Measurements from ENCODE around the gene RELL1. TPM values are rescaled to one million over a fixed set of nuclear protein-coding genes. Genes with fewer than 3 reads are reported as not detected.

The RELL1 gene
- total and polyA plus RNA-seq, 10 of the 15 experiments (the other 5 are each of a cell fraction or from before 2014, with no cell fraction given), result 0.20 to 10.9 (median 3.9) TPM

DNA sequence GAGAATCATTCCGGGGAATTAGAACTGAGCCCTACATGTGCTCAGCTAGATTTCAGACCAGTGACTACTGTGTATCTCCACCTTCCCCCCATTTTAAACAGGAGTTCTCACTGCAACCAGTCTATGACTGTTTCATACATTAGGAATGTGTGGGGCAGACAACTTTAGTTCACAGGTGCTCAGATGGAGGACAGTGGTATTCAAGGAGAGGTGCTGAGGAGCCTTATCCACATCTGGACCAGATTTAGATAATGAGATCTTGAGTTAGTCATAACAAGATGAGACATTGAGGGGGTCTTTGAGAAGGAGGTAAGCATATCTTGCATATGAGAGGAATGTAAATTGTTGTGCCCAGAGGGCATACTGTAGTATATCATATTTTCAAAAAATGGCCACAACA lies 32.8 kb upstream of the RELL1 start:
- 92% methylated on average over 1 of the region's 1 CpG for WGBS (ENCODE audit: insufficient coverage, insufficient replicate concordance, low lambda C conversion rate, missing lambda C conversion rate)
- no peak overlapping the region for H3K27ac ChIP-seq (ENCODE audit: control insufficient read depth, insufficient read depth)
- H3K4me3 ChIP-seq, result no peak overlapping the region
- intact Hi-C loops (cut with micrococcal nuclease; ENCODE audit: unreplicated experiment), result no loop called here
- in situ Hi-C loops (cut with MboI), result no loop called here
- H2AFZ ChIP-seq (ENCODE audit: control insufficient read depth, low read depth, low read length), result no peak overlapping the region
- no peaks in the 10 kb centered on the region for H4K20me1 ChIP-seq (ENCODE audit: control insufficient read depth, insufficient read depth)
- CTCF ChIA-PET, result no interaction called here
- no peak for TF ChIP-seq NR2C1 (IDR thresholded peaks at IDR 0.05)
- TF ChIP-seq IKZF2 (IDR thresholded peaks at IDR 0.05), result no peak
- no peak for TF ChIP-seq STAT1 (conservative IDR thresholded peaks at IDR 0.05)
- TF ChIP-seq SPI1 (IDR thresholded peaks at IDR 0.05; ENCODE audit: borderline replicate concordance, insufficient read depth, low read depth, low read length), result no peak
- no peak overlapping the region for H3K9ac ChIP-seq (ENCODE audit: control insufficient read depth, insufficient read depth, low read length)
- H3K79me2 ChIP-seq (ENCODE audit: control insufficient read depth, insufficient read depth, low read length), result no peaks in the 10 kb centered on the region
- ATAC-seq (no peak), FAIRE-seq (no peak), DNase-seq (ENCODE audit: low read depth, low spot score) (no peak)
- no peaks in the 10 kb centered on the region for H3K36me3 ChIP-seq (ENCODE audit: control insufficient read depth in 2 of 2, insufficient read depth in 2 of 2, low read length in 1 of 2)
- no TSS peak for BruUV-seq (replicated peaks)
- no peaks in the 10 kb centered on the region for H3K27me3 ChIP-seq (replicated peaks in 1 of 2; ENCODE audit: control insufficient read depth in 2 of 2, insufficient read depth in 2 of 2, low read length in 1 of 2)
- H3K4me1 ChIP-seq (ENCODE audit: control insufficient read depth, insufficient read depth, low read length), result peaks cover 18% of the 10 kb centered on the region
- SMC1A ChIA-PET (ENCODE audit: uncharacterized antibody, unreplicated experiment), result no interaction called here
- H3K9me3 ChIP-seq (replicated peaks; ENCODE audit: control insufficient read depth, insufficient read depth, low read length), result no peaks in the 10 kb centered on the region
- RAD21 ChIA-PET (ENCODE audit: unreplicated experiment), result no interaction called here
- no peak overlapping the region for H3K4me2 ChIP-seq (ENCODE audit: control insufficient read depth, insufficient read depth)
- POLR2A ChIA-PET, result no interaction called here

DNA sequence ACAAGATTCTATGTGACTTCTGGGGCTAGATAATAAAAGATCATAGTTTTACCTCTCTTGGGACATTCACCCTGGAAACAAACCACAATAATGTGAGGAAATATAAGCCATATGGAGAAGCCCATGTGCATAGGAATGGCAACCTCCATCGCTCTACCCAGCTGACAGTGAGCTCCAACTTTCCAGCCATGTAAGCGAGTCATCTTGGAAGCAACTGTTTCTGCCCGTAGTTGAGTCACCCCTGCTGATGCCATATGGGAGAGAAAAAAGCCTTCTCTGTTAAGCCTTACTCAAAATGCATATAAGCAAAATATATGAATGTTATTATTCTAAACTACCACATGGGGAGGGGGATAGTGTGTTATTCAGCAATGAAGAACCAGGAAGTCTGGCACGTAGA lies 31.4 kb upstream of the RELL1 start:
- H3K36me3 ChIP-seq (ENCODE audit: control insufficient read depth in 2 of 2, insufficient read depth in 2 of 2, low read length in 1 of 2), result no peaks in the 10 kb centered on the region
- H2AFZ ChIP-seq (ENCODE audit: control insufficient read depth, low read depth, low read length), result no peak overlapping the region
- H3K9ac ChIP-seq (ENCODE audit: control insufficient read depth, insufficient read depth, low read length), result no peak overlapping the region
- RAD21 ChIA-PET (ENCODE audit: unreplicated experiment), result no interaction called here
- in situ Hi-C loops (cut with MboI) (no loop called here), intact Hi-C loops (cut with micrococcal nuclease; ENCODE audit: unreplicated experiment) (no loop called here)
- WGBS (ENCODE audit: insufficient coverage, insufficient replicate concordance, low lambda C conversion rate, missing lambda C conversion rate), result 53% methylated on average over 4 of the region's 4 CpGs
- ATAC-seq (no peak), DNase-seq (ENCODE audit: low read depth, low spot score) (no peak), FAIRE-seq (no peak)
- no peak overlapping the region for H3K4me2 ChIP-seq (ENCODE audit: control insufficient read depth, insufficient read depth)
- H3K9me3 ChIP-seq (replicated peaks; ENCODE audit: control insufficient read depth, insufficient read depth, low read length), result no peaks in the 10 kb centered on the region
- H3K27me3 ChIP-seq (replicated peaks in 1 of 2; ENCODE audit: control insufficient read depth in 2 of 2, insufficient read depth in 2 of 2, low read length in 1 of 2), result no peaks in the 10 kb centered on the region
- TF ChIP-seq TAF1 (IDR thresholded peaks at IDR 0.05; ENCODE audit: borderline replicate concordance, low read depth, low read length) (no peak), NFYA (IDR thresholded peaks at IDR 0.05; ENCODE audit: borderline replicate concordance, low read depth, low read length) (no peak), NFXL1 (IDR thresholded peaks at IDR 0.05; ENCODE audit: borderline replicate concordance) (no peak), SRF (IDR thresholded peaks at IDR 0.05; ENCODE audit: low read depth in 2 of 2, low read length in 2 of 2) (no peak), ZNF217 (IDR thresholded peaks at IDR 0.05) (no peak)
- TF ChIP-seq, protein P1, sequence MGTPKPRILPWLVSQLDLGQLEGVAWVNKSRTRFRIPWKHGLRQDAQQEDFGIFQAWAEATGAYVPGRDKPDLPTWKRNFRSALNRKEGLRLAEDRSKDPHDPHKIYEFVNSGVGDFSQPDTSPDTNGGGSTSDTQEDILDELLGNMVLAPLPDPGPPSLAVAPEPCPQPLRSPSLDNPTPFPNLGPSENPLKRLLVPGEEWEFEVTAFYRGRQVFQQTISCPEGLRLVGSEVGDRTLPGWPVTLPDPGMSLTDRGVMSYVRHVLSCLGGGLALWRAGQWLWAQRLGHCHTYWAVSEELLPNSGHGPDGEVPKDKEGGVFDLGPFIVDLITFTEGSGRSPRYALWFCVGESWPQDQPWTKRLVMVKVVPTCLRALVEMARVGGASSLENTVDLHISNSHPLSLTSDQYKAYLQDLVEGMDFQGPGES (IDR thresholded peaks at IDR 0.05), result no peak
- H3K4me1 ChIP-seq (ENCODE audit: control insufficient read depth, insufficient read depth, low read length), result peaks cover 18% of the 10 kb centered on the region
- H3K27ac ChIP-seq (ENCODE audit: control insufficient read depth, insufficient read depth), result no peak overlapping the region
- H4K20me1 ChIP-seq (ENCODE audit: control insufficient read depth, insufficient read depth), result no peaks in the 10 kb centered on the region
- H3K4me3 ChIP-seq, result no peak overlapping the region
- SMC1A ChIA-PET (ENCODE audit: uncharacterized antibody, unreplicated experiment), result interaction anchor here (0.6 to 1.8 kb wide), 6 partner anchors 13 to 114 kb away, joined by 3 to 4 read pairs (median 3); no protein-coding TSS in a partner anchor
- no TSS peak for BruUV-seq (replicated peaks)
- no peaks in the 10 kb centered on the region for H3K79me2 ChIP-seq (ENCODE audit: control insufficient read depth, insufficient read depth, low read length)
- POLR2A ChIA-PET, result no interaction called here
- CTCF ChIA-PET, result interaction anchor here (1.1 to 1.2 kb wide), 2 partner anchors 15 to 31 kb away, joined by 3 to 4 read pairs; partner anchors contain the start of gene RELL1
